WTC11 (cell line): Measurements from ENCODE around the gene DNMT3A. TPM values are rescaled to one million over a fixed set of nuclear protein-coding genes. Genes with fewer than 3 reads are reported as not detected.

ENCODE experiments used
- ATAC-seq: fragments of 200-7000 bp; cut with Tn5 transposase; 2 replicates; pipeline ENCODE4 v1.10.0; 2021; ENCODE audit warnings: mild to moderate bottlenecking, moderate library complexity
- CTCF ChIA-PET: fragments of 300-600 bp; sonication (Branson Sonifier 250); formaldehyde crosslinking; loops from one replicate; lab custom pipeline; 2021; ENCODE audit warnings: antibody characterized with exemption; lab: Charles Lee
- POLR2A ChIA-PET: fragments of 350-600 bp; sonication (Branson Sonifier 250); formaldehyde crosslinking; loops from one replicate; lab custom pipeline; 2021; ENCODE audit warnings: antibody characterized with exemption; lab: Charles Lee
- DNase-seq: peaks from one replicate; pipeline ENCODE4 v3.0.0; 2021; ENCODE audit warnings: low spot score
- H3K27ac Mint-ChIP-seq: 2 replicates; pipeline ENCODE4 v1.8.0; 2021; ENCODE audit warnings: mixed read lengths
- H3K27me3 Mint-ChIP-seq: 2 replicates; pipeline ENCODE4 v1.8.0; 2021; ENCODE audit warnings: low read depth, mild to moderate bottlenecking, moderate library complexity, mixed read lengths
- H3K36me3 Mint-ChIP-seq: 2 replicates; pipeline ENCODE4 v1.8.0; 2021; ENCODE audit warnings: mixed read lengths
- H3K4me1 Mint-ChIP-seq: 2 replicates; pipeline ENCODE4 v1.8.0; 2022; ENCODE audit warnings: mixed read lengths
- H3K4me3 Mint-ChIP-seq: 2 replicates; pipeline ENCODE4 v1.8.0; 2021; ENCODE audit warnings: mild to moderate bottlenecking, moderate library complexity, mixed read lengths
- H3K9me3 Mint-ChIP-seq: 2 replicates; pipeline ENCODE4 v1.8.0; 2021; ENCODE audit warnings: mixed read lengths
- AR ChIP-seq: fragments of 250-450 bp; sonication (Bioruptor Pico); IDR thresholded peaks from 2 replicates; pipeline ENCODE4 v1.9.0; 2021; ENCODE audit warnings: mild to moderate bottlenecking
- CDX4 ChIP-seq: fragments of 250-450 bp; sonication (Bioruptor Pico); IDR thresholded peaks from 2 replicates; pipeline ENCODE4 v1.9.0; 2021; ENCODE audit warnings: moderate library complexity, mild to moderate bottlenecking, inconsistent platforms, borderline replicate concordance
- CTCF ChIP-seq: fragments of 200-600 bp; IDR thresholded peaks from 2 replicates; pipeline ENCODE4 v1.8.0; 2022; ENCODE audit warnings: antibody characterized with exemption
- E2F1 ChIP-seq: sonication (generic); formaldehyde crosslinking; IDR thresholded peaks from 2 replicates; pipeline ENCODE4 v1.8.0; 2022; ENCODE audit warnings: mild to moderate bottlenecking, missing genetic modification reagents
- FOXK1 ChIP-seq: sonication (generic); formaldehyde crosslinking; IDR thresholded peaks from 2 replicates; pipeline ENCODE4 v1.8.0; 2022; ENCODE audit warnings: mild to moderate bottlenecking, moderate library complexity, missing genetic modification reagents
- JAZF1 ChIP-seq: fragments of 250-450 bp; sonication (Bioruptor Pico); IDR thresholded peaks from 2 replicates; pipeline ENCODE4 v1.9.0; 2021; ENCODE audit warnings: moderate library complexity, mild to moderate bottlenecking, inconsistent platforms
- MLX ChIP-seq: sonication (generic); formaldehyde crosslinking; IDR thresholded peaks from 2 replicates; pipeline ENCODE4 v1.8.1; 2023; ENCODE audit warnings: mild to moderate bottlenecking, missing genetic modification reagents, moderate library complexity
- NR3C1 ChIP-seq: sonication (generic); formaldehyde crosslinking; conservative IDR thresholded peaks from 2 replicates; pipeline ENCODE4 v1.8.1; 2023; ENCODE audit warnings: low read depth, mild to moderate bottlenecking, missing genetic modification reagents
- RORB ChIP-seq: fragments of 250-450 bp; sonication (Bioruptor Pico); IDR thresholded peaks from 2 replicates; pipeline ENCODE4 v1.9.0; 2021; ENCODE audit warnings: mild to moderate bottlenecking
- TCF7 ChIP-seq: sonication (generic); formaldehyde crosslinking; IDR thresholded peaks from 2 replicates; pipeline ENCODE4 v1.8.0; 2022; ENCODE audit warnings: mild to moderate bottlenecking, low read depth, missing genetic modification reagents, moderate library complexity
- ZNF263 ChIP-seq: sonication (generic); formaldehyde crosslinking; IDR thresholded peaks from 2 replicates; pipeline ENCODE4 v1.8.1; 2022; ENCODE audit warnings: low read depth, mild to moderate bottlenecking, moderate library complexity, missing genetic modification reagents
- ZNF317 ChIP-seq: sonication (generic); formaldehyde crosslinking; IDR thresholded peaks from 2 replicates; pipeline ENCODE4 v1.8.1; 2023; ENCODE audit warnings: low read depth, mild to moderate bottlenecking, moderate library complexity, missing genetic modification reagents, borderline replicate concordance
- ZNF396 ChIP-seq: fragments of 250-450 bp; sonication (Bioruptor Pico); IDR thresholded peaks from 2 replicates; pipeline ENCODE4 v1.8.0; 2021; ENCODE audit warnings: mild to moderate bottlenecking, moderate library complexity, borderline replicate concordance
- ZNF423 ChIP-seq: fragments of 250-450 bp; sonication (Bioruptor Pico); IDR thresholded peaks from 2 replicates; pipeline ENCODE4 v2.1.2; 2022; ENCODE audit warnings: mild to moderate bottlenecking, moderate library complexity
- ZNF532 ChIP-seq: fragments of 250-450 bp; sonication (Bioruptor Pico); IDR thresholded peaks from 2 replicates; pipeline ENCODE4 v1.9.0; 2021; ENCODE audit warnings: mild to moderate bottlenecking, borderline replicate concordance
- total RNA-seq: library from RNA; stranded (reverse); gene quantifications from 3 replicates; pipeline ENCODE4 v1.2.3, GENCODE V29; 2021

DNMT3A gene
- total RNA-seq, 1 experiment from 2014 or later = 154 TPM

GRCh38 chr2:25333981-25334380, 7.7 kb downstream of the DNMT3A start:
- ChIA-PET POLR2A (interaction anchor here (0.7 kb wide), 1 partner anchor 19 kb away, joined by 3 read pairs; no protein-coding TSS in a partner anchor), CTCF (interaction anchor here (0.5 to 8.8 kb wide), 5 partner anchors 19 to 332 kb away, joined by 3 to 74 read pairs (median 5); no protein-coding TSS in a partner anchor)
- ATAC-seq (no peak), DNase-seq (no peak)
- TF ChIP-seq RORB (CRISPR knock-in tag) (no peak), ZNF423 (CRISPR knock-in tag) (peak; percentile 31; the same call in 1 of the 2 replicates), FOXK1 (CRISPR knock-in tag) (no peak), NR3C1 (no peak), ZNF396 (CRISPR knock-in tag) (no peak)
- Mint-ChIP-seq H3K9me3 (no peaks in the 10 kb centered on the region), H3K27ac (no peak overlapping the region), H3K27me3 (no peaks in the 10 kb centered on the region), H3K4me3 (no peak overlapping the region), H3K36me3 (no peaks in the 10 kb centered on the region), H3K4me1 (peaks cover 63% of the 10 kb centered on the region)

GRCh38 chr2:25332571-25332970, 9.2 kb downstream of the DNMT3A start:
- no peak for TF ChIP-seq ZNF317 (CRISPR knock-in tag)
- no peak for TF ChIP-seq ZNF263 (CRISPR knock-in tag)
- TF ChIP-seq MLX (CRISPR knock-in tag) = no peak
- TF ChIP-seq RORB (CRISPR knock-in tag) = no peak
- no peak for TF ChIP-seq ZNF532 (CRISPR knock-in tag)
- TF ChIP-seq CTCF = no peak
- Mint-ChIP-seq H3K36me3 (peaks cover 3% of the 10 kb centered on the region; the same call in 1 of the 2 replicates), H3K9me3 (no peaks in the 10 kb centered on the region), H3K4me1 (peaks cover 51% of the 10 kb centered on the region), H3K27me3 (no peaks in the 10 kb centered on the region), H3K4me3 (no peak overlapping the region), H3K27ac (0 out of 2 replicates have a peak overlapping the region, but pooled peaks have one; percentile 11)
- POLR2A ChIA-PET = interaction anchor here (0.8 kb wide), 1 partner anchor 9 kb away, joined by 3 read pairs; no protein-coding TSS in a partner anchor
- no peak for DNase-seq
- CTCF ChIA-PET = interaction anchor here (1.0 to 8.8 kb wide), 5 partner anchors 9 to 104 kb away, joined by 3 to 74 read pairs (median 5); no protein-coding TSS in a partner anchor
- ATAC-seq = no peak

GRCh38 chr2:25331686-25332365, 9.9 kb downstream of the DNMT3A start:
- Mint-ChIP-seq H3K4me3 (no peak overlapping the region), H3K36me3 (peaks cover 10% of the 10 kb centered on the region), H3K27me3 (no peaks in the 10 kb centered on the region), H3K27ac (no peak overlapping the region), H3K9me3 (0 out of 2 replicates have a peak, but pooled peaks cover 4% of the 10 kb centered on the region), H3K4me1 (peaks cover 44% of the 10 kb centered on the region)
- no peak for DNase-seq
- ChIA-PET POLR2A (interaction anchor here (0.5 to 0.8 kb wide), 2 partner anchors 8 to 1274 kb away, joined by 3 read pairs; no protein-coding TSS in a partner anchor), CTCF (interaction anchor here (1.0 to 8.8 kb wide), 6 partner anchors 9 to 44 kb away, joined by 3 to 74 read pairs (median 6); no protein-coding TSS in a partner anchor)
- no peak for ATAC-seq
- no peak for TF ChIP-seq E2F1 (CRISPR knock-in tag)
- no peak for TF ChIP-seq JAZF1 (CRISPR knock-in tag)
- no peak for TF ChIP-seq CDX4 (CRISPR knock-in tag)
- TF ChIP-seq TCF7 (CRISPR knock-in tag) = no peak
- no peak for TF ChIP-seq AR (CRISPR knock-in tag)
